HG02798 (cell line): ENCODE results near the gene FAAP100.

Experiments used
- ATAC-seq: cut with Tn5 transposase; IDR thresholded peaks from one replicate; pipeline ENCODE4 v1.9.1; 2021; ENCODE audit warnings: mild to moderate bottlenecking; ENCODE audit not compliant: unreplicated experiment, poor library complexity

Gene FAAP100

DNA sequence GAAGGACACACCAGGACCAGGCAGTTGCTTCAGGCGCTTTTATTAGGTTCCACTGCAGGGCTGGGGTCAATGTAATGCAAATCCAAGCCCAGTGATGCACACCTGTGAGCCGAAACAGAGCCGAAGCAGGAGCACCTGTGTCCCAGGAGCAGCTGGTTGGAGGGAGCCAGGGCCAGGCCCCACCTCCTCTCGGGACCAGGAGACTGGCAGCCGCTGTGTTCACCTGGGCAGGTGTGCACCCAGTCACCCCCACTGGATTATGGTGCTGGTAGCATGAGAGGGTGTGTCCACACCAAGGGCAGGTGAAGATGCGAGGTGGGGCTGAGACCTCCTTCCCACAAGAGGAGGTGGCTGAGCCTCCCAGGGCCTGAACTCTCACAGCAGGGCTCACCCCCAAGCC, 4.7 kb upstream of the FAAP100 start:
- ATAC-seq: no peak

DNA sequence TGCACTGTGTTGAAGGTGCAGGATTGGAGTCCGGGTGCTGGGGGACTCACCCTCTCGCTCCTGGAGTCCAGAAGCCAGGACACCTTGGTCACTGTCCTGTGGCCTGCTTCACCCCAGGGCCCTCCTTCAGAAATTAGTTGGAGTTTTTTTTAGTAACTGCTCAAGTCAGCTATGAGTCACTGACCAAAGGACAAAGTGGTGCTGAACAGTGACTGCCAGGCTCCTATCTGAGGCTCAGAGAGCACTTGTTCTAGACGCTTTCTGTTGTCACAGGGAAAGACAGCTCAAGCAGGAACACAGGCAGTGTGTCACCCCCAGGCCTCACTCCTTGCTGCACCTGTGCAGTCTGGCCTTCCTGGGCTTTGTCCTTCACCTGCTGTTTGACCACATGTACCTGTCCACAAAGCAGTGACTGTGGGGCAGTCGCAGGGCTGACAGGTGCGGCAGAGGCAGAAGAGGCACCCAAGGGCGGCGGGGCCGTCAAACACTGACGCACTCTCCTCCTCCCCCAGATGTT, 4.1 kb upstream of the FAAP100 start:
- no peak for ATAC-seq

DNA sequence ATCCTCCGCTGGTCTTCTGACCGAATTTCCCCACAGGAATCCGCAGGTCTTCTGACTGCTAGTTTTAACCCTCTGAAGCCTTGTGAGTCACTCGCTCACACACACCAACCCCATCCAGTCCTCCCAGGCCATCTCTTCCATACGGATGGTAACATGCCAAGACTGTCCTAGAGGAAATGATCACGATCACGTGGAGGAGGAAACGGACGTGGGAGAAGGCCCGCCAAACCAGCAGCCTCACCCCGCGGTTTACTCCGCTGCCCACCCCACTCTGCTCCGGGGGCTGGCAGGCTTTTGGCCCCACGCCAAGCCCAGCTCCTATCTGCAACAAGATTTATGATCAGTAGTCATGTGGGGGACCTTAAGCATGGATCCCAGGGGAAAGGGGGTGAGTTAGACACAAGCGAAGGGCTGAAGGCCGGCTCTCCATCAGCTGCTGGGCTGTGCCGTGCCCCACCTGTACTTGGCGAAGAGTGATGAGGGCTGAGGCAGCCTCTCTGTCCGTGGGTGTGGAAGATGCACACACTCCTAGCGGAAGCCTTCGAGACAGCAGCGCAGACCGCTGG, 1.5 kb upstream of the FAAP100 start:
- ATAC-seq: no peak

DNA sequence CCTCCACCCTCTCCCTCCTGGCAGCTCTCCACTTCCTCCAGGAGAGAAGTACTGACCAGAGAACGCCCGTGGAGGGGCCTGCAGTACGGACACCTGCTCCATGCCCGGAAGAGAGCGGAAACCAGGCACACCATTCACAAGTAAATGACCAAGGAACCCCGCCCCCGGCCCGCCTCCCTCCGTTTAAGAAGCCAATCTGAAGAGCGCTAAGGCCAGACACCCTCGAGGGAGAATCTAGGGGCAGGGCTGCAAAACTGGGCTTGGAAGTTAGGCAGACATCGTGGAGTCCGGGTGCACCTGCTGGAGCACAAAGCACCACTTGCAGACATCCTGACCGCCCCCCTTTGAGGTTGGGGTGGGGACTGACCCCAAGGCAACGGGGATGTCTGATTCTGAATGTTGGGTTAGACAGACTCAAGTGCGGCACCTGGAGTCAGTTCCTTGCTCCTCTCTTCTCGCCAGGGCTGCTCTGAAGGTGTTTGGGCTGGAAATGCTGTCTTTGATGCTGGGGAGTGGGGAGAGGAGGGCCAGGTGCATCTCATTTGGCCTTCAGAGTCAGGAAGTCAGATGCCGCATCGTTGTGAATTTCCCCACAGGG, 964 bp upstream of the FAAP100 start:
- peak; percentile 44 for ATAC-seq

DNA sequence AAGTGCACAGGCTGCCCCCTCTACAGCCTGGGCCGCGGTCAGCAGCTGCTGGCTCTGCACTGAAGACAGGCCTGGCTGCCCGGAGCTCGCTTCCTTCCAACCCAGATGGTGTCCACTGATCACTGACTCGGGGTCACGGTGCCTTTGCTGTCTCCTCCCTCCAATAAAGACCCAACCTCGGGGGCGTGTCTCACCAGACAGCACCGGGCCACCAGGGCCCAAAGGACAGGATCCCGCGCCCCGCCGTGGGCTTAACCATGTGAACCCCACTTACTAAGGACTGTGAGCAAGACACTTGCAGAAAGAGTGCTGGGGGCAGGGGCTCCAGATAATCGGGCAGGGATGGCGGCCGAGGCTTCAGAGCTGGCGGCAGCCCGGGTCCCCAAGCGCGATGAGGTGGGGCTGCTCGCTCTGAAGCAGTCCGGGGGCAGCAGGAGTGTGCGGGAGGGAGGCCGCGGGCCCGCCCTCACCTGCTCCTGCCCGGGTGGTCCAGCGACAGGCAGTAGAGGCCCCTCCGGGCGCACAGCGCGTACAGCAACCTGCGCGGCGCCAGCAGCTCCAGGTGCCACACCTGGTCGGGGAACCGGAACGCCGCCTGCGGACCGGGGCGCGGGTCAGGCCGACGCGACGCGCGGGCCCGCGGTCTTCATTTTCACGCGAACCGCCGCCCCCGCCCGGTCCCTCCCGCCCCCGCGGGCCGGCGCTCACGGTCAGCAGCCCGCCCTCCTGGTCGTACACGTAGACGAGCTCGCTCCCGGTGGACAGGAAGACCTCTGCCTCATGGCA, 502 bp downstream of the FAAP100 start:
- no peak for ATAC-seq

DNA sequence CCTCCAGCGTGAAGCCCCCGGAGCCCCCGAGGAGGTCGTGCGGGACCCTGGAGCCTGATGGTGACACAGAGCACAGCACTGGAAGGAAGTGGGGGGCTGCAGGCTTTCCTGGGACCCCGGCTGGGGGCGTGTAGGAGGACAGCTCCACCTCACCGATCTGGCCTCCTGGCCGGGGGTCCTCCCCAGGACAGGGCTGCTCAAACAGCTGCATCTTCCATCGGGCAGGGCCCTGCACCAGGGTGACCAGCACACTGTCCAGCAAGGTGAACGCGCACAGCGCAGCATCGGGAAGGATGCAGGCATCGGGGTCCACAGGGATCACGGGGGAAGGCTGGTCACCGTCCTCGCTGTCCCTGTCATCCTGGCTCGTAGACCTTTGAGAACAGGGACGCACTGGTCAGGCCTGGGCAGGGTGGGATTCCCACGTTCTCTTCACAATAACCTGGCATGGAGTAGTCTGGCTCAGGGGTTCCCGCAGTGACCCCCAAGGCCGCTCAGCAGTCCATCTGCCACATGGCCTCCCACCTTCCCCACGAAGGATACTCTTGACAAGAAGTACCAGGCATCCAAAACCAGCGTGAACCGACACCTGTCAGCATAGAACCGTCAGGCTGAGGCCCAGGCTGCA, 1.2 kb downstream of the FAAP100 start:
- ATAC-seq: no peak

DNA sequence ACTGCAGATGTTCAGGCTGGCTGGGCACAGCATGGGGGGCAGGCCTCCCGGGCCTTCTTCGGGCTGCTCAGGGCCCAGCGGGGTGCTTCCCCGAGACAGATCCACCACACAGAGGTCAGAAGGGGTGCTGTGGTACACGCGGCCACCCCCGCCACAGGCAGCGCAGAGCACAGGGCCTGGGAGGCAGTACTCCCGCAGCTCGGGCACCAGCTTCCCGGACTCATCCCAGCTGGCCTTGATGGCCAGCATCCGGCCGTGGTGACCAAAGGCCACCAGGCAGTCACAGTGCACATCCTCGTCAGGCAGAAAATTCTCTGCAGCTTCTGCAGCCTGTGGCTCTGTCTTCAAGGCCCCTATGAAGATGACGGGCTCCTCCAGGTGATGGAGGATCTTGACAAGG, 1.9 kb downstream of the FAAP100 start:
- no peak for ATAC-seq

DNA sequence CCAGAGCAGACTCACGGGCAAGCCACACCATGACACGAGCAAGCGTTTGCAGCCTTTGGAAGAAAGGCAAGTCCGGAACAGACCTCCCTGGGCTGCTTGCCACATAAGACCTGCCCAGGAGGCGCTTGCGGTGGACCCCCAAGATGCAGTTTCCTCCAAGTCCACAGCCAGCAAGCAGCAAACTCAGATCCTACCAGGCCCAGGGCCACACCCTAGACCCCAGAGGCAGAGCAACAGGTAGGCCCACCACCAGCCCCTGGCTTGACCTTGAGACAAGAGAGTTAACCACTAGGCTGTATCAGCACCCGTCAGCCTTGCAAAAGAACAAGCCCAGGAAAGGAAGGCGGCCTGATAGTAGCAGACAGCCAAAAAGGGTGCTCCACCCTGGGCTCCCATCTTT, 2.3 kb downstream of the FAAP100 start:
- no peak for ATAC-seq

DNA sequence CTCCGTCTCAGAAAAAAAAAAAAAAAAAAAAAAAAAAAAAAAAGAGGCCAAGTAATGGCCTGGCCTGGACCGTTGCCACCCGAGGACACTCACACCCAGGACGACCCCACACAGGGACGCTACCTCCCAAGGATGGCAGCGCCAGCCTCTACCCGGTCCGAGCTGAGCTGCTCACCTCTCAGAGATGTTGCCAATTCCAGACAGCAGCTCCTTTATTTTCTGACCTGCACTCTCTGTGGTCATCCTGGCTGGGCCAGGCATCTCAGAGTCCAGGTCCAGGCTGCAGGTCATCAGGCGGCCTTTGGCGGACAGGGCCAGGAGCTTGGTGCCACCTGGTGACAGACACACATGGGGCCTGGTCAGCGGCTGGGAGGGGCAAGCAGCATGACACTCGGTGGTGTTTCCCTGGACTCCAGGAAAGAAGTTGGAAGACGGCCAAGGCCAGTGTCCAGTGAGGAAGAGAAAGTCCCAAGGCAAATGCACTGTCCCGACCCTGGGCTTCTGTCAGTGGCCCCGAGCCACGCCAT, 3.1 kb downstream of the FAAP100 start:
- ATAC-seq: no peak

DNA sequence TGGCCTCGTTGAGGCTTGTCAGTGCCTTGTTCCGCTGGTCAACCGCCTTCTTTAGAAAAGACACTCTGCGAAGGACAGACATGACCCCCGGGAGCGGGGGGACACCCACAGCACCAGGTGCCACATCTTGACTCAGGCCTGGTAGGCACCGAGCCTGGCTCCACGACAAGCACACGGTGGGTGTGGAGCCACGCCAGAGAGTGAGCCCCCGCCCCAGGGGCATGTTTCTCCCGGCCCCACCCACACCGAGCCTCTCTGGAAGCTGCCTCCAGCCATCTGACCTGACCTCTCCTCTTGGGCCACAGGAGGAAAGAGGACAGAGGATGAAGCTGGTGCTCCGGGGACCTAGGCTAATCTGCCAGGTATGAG, 4.6 kb downstream of the FAAP100 start:
- no peak for ATAC-seq

DNA sequence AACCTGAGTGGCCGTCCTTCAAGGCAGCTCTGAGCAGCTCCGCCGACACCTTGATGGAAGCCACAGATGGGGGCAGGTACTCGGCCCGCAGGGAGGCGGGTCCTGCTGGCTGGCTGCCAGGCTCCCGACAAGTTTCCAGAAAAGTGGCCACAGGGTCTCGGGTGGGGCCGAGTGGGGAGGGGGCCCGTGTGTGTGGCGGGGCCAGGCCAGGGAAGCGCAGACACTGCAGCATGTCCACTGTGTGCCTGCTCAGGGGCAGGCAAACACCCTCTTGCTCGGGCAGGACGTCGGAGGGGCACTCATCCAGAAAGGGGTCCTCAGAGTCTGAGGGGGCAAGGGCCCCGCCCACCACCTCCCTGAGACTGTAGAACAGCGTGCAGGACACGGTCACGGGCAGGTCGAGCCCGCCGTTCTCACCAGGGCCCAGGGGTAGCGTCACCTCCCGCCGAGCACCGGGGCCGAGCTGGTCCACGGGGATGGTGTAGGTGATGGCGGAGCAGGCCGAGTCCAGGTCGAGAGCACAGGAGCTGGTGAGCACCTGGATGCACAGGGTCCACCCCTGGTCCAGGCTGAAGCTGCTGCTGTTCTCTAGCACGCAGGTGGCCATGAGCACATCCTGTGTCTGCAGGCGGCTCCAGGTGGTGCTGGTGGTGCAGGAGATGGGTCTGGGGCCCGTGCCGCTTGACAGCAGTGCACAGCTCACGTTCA, 5.1 kb downstream of the FAAP100 start:
- no peak for ATAC-seq

DNA sequence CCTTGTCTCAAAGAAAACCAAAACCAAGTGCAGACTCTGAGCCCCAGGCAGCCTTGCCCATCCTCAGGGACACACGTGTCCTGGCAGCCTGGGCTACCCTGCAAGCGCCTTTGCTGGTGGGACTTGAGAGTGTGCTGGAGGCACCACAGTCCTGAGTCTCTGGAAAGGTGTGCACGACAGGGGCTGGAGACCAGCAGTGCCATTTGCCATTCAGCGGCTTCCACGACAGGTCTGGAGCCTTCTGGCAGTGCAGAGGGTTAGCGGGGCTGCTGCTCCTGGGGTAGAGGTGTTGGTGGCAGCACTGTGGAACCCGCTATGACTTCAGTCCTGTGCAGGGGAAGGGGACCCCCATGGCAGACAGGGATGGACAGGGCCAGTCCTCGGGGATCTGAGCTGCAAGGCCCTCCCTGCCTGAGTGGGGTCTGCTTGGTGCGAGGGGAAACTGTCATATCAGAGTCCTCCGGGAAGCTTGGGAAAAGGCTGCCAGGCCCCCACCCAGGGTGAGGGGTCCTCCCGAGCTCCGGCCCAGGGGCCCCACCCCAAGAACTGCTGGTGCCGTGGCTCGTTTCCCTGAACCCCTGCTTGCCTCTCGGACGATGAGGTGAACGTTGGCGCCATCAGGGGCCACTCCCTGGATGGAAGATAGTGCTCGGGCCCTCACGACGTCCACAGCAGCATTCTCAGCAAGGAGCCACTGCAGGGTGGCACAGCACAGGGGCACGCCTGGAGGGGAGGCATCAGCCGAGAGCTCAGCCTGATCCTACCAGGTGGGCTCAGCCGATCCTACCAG, 6.8 kb downstream of the FAAP100 start:
- ATAC-seq: no peak

DNA sequence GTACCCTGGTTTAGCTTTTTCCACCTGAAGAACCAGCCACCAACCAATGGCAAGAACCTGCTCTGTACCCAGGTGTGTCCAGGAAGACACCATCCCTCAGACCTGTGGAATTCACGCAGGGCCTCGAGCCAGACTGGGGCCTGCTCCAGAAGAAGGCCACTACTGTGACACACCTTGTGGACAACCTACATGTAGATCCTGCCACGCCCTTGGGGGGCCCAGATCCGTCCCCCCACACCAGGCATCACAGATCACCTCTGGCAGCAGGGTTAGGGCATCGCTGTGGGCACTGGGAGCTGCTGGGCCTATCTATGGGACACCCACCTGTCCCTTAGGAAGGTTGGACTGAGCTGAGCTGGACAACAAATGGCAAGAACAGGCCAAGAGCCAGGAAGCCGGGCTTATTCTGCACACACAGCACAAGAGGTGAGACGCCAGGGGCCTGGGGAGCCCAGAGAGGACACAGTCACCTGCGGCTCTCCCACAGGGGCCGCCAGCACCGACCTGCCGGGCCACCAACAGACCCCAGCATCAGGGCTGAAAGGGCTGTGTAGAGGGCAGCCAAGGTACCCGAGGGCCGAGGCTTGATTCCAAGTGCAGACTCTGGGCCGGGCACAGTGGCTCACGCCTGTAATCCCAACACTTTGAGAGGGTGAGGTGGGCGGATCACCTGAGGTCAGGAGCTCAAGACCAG, 7.7 kb downstream of the FAAP100 start:
- no peak for ATAC-seq

DNA sequence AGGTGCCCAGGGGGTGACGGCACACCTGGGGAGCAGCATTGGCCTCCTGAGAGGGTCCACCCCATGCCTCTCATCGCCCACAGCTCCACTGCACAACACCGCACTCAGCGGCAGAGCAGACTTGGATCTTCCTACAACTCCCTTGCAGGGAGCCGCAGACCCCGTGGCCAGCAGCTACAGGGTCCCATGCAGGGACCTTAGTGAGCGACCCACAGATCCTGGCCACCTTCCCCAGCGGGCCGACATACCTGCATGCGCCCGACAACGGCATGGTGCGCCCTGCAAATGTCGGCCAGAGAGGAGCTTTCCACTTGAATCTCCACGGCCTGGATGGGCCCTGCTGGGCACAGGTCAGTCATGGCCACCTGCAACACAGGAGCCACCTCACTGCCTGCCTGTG, 8.4 kb downstream of the FAAP100 start:
- ATAC-seq: no peak

DNA sequence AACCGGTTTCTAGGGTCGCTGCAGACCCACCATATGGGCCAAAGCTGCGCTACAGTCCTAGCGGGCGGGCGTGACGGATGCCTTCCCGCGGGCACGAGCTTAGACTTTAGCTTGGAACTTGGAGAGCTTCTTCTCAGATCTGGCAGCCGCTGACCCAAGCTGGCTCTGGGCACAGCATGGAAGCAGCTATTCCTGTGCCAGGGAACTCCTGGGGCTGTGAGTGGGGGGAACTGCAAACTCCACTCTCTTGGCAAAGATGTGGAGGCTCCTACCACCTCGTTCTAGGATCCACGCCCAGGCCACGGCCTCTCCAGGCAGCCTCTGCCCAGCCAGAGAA, 8.8 kb downstream of the FAAP100 start:
- ATAC-seq: no peak

DNA sequence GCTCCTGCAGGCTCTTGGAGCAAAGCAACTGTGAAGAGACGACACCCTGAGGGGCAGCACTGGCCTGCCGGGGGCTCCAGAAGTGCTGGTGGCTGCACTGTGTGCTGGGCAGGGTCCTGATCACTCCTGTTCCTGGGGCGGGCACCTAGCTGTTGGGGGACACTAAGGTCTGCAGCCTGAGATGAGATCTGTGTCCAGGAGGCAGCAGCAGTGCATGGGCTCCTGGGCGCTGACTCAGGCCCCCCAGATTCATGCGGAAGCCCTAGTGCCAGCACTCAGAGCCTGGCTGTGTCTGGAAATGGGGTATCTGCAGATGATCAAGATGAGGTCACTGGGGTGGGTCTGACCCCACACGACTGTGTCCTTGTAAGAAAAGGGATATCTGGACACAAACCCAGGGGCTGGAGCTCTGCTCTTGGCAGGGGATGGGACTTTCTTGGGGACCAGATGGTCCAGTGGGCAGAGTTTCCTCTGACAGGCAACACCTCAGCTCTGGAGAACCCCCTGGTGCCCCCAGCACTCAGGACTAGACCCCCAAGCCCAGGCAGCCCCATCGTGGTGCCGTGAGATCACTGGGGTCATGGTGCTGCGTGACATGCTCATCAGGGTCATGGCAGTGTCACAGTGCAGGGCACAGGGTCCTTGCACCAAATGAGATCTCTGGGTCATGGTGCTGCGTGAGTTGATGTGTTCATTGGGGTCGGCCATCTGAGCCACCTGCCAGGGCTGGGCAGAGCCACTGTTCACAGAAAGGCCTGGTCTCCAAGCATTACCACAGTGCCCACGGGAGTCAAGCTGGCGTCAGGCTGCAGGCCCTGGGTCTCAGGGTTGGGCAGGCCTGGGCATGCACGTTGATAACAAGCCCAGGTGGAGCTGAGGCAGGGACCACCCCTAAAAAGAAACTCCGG, 9.5 kb downstream of the FAAP100 start:
- ATAC-seq: no peak

DNA sequence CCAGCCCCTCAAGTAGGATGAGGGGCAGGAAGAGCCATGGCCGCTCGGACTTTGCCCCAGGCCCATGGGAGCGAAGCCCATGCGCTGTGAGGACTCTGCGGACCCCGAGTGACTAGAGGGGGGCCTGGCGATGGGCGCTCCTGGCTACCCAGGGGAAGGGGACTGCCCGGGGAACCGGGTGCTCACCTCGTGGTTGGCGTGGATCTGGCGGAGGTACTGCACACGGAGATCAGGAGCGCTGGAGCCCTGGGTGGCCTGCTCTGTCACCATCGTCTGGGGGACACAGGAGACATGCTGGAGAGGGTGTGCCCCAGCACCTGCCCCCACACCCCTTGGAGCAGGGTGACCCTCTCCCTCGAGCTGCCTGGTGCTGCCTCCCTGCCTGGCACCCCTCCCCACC, 11.0 kb downstream of the FAAP100 start:
- ATAC-seq: no peak

DNA sequence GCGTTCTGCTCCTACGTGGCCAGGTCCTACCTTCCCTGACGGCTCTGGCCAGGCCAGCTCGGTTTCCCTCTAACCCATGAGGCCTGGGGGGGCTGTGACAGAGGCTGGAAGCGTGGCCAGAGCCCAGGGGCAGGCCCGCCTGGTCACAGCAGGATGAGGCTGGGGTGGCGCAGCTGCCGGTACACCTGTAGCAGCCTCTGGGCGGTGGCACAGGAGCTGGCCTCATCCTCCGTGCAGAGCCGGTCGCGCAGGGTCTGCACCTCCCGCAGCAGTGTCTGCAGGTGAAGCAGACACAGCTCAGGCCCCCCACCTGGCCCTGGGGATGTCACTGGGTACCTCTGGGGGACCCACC, 11.5 kb downstream of the FAAP100 start:
- no peak for ATAC-seq
